ENCODE results near the gene GAS2L1.

GAS2L1 gene

DNA sequence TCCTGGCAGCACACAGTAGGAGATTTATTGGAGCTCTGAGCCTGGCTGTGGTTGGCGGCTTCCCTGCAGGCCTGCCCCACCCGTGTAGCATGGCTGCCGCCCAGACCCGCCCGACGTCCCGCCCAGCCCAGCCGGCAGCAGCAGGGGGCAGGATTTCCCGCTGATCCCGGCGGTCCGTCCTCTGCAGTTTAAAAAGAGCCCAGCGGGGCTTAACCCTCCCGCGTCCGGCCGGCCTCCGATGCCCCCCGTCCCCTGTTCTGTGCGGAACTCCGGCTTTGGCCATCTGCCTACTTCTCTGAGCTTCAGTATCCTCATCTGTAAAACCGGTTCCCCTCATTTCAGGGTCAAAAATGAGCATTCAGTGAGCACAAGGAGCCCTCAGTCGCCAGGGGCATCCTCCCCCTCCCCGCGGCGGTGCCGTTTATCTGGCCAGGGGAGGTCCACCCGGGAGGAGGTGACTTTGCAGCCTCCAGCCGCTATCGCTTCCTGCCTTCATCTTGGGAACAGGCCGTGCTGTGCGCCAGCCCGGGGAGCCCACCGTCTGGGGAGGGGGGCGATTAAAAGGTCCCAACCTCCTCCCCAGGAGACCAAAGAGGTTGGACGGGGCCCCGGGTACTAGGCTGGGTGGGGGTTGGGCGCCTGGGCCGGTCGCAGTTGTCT is at the start of gene GAS2L1:
GAS2L1 (plus strand) TSS at position 476 of the 660 bp plus-strand sequence. CDS start 1,456 bp downstream, outside the sequence.
- DNase-seq (ENCODE audit: low read depth in 2 of 2) = peak; percentile 35 to 37

- no peak for DNase-seq (ENCODE audit: low read depth in 2 of 2)
Observed at GRCh38 chr22:29257751-29258181, 48.7 kb upstream of the GAS2L1 start.

DNA sequence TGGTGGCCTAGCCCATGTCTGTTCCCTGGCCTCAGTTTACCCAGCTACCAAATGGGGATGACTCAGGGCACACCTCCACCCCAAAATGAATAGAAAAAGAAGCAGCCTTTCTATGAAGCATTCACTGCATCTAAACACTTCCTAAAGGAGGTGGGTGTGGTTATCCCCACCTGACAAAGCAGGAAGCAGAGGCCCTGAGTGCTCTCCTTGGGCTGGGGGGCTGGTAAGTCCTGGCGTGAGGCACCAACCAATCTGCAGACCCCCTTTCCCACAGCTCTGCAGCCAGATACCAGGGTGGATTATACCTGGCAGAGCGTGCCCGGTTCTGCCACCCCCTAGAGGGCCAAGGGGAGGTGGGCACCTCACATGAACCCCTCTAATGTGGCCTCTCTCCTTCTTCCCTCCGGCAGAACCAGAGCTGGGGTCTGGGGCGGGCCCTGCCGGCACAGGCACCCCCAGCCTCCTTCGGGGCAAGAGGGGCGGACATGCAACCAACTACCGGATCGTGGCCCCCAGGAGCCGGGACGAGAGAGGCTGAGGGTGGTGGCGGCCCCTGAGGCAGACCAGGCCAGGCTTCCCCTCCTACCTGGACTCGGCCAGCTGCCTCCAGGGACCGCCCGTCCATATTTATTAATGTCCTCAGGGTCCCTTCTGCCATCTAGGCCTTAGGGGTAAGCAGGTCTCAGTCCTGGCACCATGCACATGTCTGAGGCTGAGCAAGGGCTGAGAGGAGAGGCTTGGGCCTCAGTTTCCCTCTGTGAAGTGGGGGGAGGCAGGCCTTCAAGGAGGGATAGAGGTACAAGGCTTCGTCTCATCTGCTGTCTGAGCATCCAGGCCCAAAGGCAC is 47.8 kb upstream of the GAS2L1 start:
- no peak for DNase-seq (ENCODE audit: low read depth in 2 of 2)

GRCh38 chr22:29259253-29259899 is 47.1 kb upstream of the GAS2L1 start:
- DNase-seq (ENCODE audit: low read depth in 2 of 2) = no peak

GRCh38 chr22:29260031-29260560 is 46.4 kb upstream of the GAS2L1 start:
- no peak for DNase-seq (ENCODE audit: low read depth in 2 of 2)

DNA sequence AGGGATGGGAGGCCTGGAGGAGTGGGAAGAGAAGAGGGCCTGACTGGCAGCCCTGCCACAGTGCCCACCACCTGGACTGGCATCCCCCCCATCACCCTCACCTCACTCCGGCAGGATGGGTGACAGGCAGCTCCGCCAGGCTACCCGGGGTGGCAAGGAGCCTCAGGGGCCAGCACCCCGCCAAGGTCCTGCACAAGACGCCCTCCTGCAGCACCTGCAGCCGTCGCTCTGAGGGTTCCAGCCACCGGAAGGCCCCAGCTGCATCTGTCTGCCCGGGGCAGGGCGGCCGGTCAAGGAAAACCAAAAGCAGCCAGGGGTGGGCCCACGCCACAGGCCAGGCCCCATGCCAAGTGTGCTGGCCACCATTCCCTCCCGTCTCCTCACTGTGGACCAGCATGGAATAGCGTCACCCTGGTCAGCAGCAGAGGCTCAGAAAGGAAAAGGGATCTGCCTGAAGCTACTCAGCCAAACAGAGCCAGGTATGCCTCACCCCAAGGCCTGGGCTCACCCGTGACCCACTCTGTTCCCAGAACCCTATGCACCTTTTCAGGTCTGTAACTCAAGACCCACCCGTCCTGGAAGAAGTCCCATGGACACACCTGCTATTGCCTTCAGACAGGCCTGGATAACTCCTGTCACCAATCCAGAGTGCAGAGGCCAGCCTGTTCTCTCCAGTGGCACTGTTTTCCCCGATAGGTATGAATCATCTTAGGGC is 45.7 kb upstream of the GAS2L1 start:
- no peak for DNase-seq (ENCODE audit: low read depth in 2 of 2)

DNA sequence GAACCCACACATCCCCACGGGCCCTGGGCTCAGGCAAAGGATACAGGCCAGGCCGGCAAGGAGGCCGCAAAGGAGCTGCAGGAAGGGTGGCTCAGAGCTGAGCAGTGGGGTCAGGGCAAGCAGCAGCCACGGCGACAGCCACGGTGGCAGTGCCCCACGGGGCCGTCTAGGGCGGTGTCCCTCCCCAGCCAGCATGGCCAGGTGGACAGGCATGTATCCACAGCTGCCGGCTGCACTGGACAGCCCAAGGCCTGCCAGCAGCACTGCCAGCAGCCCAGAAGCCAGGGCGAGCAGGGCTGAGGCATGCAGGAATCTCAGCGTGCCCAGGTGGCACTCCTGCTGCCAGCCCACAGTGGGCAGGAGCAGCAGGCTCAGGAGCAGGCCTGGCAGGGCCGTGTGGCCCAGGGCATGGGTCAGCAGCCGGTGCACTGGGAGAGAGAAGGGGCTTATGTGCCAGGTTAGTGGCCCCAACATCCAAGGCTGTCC is 42.6 kb upstream of the GAS2L1 start:
- DNase-seq (ENCODE audit: low read depth in 2 of 2) = no peak

DNA sequence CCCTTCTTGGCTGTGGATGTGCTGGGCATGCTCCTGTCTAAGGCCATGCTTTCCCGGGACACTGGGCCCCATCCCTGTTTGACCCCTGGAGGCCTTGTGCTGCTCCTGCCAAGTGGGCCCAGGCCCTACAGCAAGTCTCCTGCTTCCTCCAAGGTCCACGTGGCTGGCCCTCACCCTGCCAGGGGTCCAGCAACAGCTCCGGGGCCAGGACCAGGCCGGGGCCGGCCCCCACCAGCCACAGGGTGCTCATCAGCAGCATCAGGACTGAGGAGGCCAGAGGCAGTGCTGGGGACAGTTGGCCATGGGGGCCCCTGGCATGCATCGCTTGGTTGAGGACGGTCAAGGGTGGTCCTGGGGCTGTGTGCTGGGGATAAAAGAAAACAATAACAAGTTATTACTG is 41.1 kb upstream of the GAS2L1 start:
- DNase-seq (ENCODE audit: low read depth in 2 of 2) = no peak

GRCh38 chr22:29265929-29266328 is 40.5 kb upstream of the GAS2L1 start:
- no peak for DNase-seq (ENCODE audit: low read depth in 2 of 2)

- no peak for DNase-seq (ENCODE audit: low read depth in 2 of 2)
Observed at GRCh38 chr22:29266564-29267461, 39.6 kb upstream of the GAS2L1 start.

- DNase-seq (ENCODE audit: low read depth in 2 of 2) = no peak
Observed at GRCh38 chr22:29267462-29267857, 39.0 kb upstream of the GAS2L1 start.

DNA sequence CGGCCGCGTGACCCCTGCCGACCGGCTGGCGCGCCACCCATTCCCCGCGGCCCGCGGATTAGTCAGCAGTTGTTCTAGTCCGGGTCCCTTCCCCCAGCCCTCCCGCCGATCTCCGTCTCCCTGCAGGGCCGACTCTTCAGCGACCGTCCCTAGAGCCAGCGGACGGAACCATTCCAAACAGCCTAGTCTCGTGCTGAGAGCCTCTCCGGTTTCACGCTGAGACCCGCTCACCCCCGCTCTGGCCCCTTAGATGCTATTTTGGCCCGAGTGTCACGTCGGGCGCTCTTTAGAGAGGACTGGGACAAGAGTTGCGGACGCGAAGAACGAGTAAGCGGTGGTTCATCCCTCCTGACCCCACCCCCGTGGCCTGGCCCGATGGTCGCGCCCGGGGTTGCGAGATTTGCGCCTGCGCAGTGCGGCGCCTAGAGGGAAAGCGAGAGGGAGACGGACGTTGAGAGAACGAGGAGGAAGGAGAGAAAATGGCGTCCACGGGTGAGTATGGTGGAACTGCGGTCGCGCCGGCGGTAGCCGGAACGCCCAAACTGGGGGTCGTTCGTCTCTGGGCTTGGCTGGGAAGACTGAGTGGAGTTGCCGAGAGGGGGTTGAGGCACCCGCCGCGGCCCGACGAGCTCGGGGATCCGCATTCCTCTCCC is 38.5 kb upstream of the GAS2L1 start, which contains the start of the genes EWSR1 and RHBDD3:
EWSR1 (plus strand) TSS at position 411 of the 653 bp plus-strand sequence; CDS start at position 480, 69 bp downstream.
RHBDD3 (minus strand) TSS at position 124 of the 653 bp plus-strand sequence. CDS start 2,355 bp downstream, outside the sequence.
- peak; percentile 95 to 96 for DNase-seq (ENCODE audit: low read depth in 2 of 2)

DNA sequence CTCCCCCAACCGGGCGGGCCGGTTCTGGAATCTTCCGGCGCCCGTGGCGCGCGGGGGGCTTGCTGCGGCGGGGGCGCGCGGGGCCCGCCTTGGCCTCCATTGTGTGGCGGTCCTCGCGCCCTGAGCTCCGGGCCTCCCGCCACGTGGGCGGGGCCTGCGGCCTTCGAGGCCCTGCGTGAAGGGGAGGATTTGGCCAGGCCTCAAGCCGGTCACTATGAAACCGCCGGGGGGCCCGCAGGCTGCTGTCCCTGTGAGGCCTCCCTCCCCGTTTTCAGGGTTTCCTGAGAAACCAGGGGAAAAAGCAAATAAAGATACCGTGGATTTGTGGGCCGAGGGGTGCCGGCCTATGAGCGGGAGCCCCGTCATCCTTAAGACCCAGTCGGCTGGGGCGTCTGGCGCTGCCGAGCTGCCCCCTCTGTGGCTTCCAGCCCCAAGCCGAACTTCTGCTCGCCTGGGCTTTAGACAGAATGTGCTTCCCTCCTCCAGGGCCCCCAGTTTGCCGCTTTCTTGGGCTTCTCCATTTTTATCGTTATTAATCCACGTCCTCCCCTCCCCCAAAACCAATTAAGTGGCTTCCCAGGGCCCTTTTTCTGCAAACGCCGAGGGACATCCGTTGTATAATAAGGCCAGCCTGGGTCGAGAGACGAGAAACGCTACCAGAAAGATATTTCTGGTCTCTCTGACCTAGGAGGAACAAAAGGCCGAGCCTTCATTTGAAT is 37.8 kb upstream of the GAS2L1 start:
- DNase-seq (ENCODE audit: low read depth in 2 of 2) = peak; percentile 25 to 29

DNA sequence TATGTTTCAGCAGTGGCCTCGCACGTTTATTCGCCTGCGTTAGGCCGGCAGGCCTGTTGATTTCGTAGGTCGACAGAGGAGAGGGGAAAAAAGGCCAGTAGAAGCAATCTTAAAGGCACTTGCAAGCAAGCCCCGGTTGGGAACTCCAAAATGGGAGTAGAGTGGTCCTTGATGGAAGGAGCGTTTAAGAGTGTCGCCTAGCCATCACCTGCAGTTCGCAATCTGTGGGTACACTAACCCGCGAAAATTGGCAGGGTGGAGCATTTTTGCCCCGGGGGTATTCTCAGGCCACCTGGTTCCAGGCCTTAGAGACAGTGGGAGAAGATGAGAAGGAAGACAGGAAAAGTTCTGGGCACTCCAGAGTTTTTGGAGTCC is 37.2 kb upstream of the GAS2L1 start:
- DNase-seq (ENCODE audit: low read depth in 2 of 2) = no peak

- DNase-seq (ENCODE audit: low read depth in 2 of 2) = no peak
Observed at GRCh38 chr22:29269731-29270474, 36.5 kb upstream of the GAS2L1 start.

- DNase-seq (ENCODE audit: low read depth in 2 of 2) = no peak
Observed at GRCh38 chr22:29270475-29271271, 35.8 kb upstream of the GAS2L1 start.

DNA sequence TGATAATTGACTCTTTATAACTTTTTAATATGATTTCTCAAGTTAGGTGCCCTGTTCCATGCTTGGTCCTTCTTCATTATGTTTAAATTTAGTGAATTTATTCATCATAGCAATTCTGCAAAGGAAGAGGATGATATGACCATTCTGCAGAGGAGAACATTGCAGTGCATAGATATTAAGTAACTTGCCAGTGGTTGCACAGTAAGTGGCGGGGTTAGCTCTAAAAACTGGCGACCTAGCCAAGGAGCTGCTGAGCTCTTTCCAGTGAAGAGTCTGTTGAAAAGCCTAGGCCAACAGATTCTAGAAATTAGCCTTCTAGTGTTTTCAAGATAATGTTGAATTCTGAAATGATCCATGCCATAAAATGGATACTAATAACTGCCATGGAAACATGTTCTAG is 33.8 kb upstream of the GAS2L1 start:
- DNase-seq (ENCODE audit: low read depth in 2 of 2) = no peak
